Activated CD4-positive, CD25-positive, alpha-beta regulatory T cell (primary cell): ENCODE data around the gene ALDH3B1.

Experiments used
- DNase-seq, 4 experiments: peaks; one replicate each; lab custom pipeline; 2025; lab: John Stamatoyannopoulos, UW

Gene ALDH3B1

GRCh38 chr11:68044898-68045351 lies 34.8 kb downstream of the ALDH3B1 start:
- no peak for DNase-seq

GRCh38 chr11:68047437-68048290 lies 37.5 kb downstream of the ALDH3B1 start:
- no peak for DNase-seq

- DNase-seq, result no peak
Measured at GRCh38 chr11:68048681-68049508, 38.8 kb downstream of the ALDH3B1 start.

GRCh38 chr11:68049509-68050370 lies 39.6 kb downstream of the ALDH3B1 start:
- no peak for DNase-seq

GRCh38 chr11:68050371-68050841 lies 40.3 kb downstream of the ALDH3B1 start:
- DNase-seq, result no peak

DNA sequence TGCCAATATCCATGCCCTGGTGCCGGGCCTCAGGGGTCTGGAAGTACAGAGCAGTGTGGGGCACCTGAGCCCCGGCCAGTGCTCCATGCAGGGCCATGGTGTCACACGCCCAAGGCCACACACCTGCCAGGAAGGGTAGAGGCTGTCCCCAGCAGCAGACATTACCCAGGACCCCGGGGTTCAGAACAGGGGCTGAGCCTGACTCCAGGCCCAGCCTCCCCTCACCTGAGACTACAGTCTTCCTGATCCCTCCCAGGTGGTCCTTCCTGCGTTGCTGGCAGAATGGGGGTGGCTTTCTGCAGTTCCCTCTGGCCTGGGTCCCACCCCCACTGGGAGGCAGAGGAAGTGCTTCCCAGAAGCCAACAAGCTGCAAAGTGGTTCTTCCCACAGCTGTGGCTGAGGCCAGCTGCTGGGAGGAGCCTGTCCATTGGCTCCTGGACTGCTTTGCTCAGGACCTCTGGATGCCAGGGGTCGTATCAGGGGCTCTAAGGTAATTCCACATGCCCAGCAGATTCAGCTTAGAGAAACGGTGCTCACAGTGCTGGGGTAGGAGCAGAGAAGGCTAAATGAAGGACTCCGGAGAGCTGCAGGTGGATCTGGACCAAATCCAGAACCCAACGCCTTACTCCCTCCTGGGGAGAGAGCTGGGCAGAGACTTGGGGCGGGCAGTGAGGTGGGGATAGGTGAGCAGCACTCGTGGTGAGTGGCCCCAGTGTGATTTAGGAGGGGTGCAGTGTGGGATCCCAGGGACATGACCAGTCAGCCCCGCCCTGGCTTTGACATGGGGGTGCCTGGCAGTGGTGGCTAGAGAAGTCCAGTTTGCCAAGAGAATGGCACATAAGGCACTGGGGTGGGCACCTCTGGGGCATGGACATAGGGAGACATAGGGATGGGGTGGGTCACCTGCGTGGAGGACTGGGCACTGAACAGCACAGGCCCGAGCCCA lies 41.3 kb downstream of the ALDH3B1 start:
- no peak for DNase-seq

DNA sequence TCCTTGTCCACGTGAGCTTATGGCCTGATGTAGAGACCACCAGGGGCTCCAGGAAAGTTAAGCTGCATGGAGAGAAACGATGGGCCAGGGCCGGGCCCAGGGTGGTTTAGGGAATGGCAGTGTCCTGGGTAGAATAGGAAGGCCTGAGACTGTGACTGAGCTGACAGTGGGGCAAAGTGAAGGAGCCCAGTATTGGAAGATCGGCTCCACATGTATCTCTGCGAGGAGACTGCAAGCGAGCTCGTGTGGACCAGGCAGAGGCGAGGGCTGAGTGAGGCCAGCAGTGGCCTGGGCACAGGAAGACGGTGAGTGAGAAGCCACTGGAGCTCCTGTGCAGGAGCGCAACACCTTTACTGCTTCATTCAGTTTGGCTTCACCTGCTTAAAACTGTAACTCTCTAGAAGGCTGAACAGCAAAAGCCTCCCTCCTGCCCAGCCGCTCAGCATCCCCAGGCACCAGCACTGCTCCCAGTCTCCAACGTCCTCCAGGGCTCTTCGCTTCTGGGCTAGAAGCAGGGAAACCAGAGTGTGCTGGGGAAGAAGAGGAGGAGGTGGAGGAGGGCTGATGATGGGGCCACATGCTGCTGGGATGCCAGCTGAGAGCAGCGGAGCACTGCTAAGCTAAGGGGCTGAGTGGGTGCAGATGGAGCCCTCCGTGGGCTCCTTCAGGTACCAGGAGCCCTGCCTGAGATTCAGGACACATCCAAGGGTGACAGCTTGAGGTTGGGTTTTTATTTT lies 42.2 kb downstream of the ALDH3B1 start:
- DNase-seq, result no peak

GRCh38 chr11:68053117-68053516 lies 43.0 kb downstream of the ALDH3B1 start:
- DNase-seq, result no peak

DNA sequence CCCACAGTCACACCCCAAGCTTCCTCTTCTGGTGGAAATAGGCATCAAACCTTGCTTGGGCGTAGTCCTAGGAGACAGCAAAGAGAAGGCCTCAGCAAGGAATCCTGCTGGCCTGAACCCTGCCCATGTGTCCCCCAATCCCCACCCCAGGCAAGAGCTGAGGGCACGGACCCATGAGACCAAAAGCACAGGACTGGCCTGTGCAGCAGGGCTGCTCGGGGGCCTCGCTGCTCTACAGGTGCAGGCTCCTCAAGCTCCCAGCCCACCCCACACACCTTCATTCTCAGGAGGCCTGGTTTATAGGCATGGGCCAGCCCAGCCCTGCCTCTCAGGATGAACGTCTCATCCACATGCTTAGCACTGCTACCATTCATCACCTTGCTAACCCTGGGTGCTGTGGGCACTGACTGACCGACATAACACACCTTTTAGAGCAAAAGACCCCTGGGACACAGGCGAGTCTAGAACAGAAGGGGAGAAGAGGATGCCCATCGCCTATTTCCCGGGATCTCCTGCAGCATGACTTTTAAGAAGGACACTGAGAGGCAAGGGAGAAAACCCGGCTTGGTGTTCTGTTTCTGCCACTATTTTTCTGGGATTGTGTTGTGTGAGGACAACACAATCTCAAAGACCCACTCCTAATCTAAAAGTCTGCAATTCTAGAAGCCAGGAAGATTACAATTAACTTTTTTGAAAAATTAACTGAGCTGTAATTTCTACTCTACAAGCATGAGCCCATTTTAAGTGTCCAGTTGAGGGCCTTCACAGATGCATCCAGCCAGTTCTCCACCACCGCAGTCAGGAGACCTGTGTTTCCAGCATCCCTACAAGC lies 44.1 kb downstream of the ALDH3B1 start:
- DNase-seq, result no peak

GRCh38 chr11:68056317-68057285 lies 46.5 kb downstream of the ALDH3B1 start:
- no peak for DNase-seq

DNA sequence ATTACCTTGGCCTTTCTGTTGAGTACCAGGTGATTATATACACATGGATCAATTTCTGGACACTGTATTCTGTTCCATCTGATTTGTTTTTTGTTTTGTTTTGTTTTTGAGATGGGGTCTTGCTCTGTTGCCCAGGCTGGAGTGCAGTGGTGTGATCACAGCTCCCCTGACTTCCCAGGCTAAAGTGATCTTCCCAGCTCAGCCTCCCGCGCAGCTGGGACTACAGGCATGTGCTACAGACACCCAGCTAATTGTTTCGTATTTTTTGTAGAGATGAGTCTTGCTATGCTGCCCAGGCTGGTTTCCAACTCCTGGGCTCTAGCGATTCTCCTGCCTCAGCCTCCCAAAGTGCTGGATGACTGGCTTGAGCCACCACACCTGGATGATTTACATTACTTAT lies 47.7 kb downstream of the ALDH3B1 start:
- no peak for DNase-seq

DNA sequence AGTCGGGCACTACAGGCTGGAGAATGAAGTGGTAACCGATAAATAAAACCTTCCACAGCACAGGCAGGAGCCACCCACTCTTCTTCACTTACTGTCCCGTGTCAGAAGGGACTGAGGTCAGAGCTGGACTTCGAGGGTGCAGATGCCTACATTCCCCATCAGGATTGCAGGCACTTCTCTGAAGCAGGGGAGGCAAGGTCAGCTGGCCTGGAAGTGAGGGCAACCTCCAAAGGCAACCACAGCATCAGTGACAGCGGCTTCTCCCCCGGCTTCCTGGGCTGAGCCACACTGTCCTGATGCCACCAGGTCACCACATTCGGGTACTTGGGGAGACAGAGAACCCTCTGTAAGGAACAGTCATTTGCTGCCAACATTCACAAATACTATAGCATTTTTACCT lies 51.4 kb downstream of the ALDH3B1 start:
- no peak for DNase-seq

DNA sequence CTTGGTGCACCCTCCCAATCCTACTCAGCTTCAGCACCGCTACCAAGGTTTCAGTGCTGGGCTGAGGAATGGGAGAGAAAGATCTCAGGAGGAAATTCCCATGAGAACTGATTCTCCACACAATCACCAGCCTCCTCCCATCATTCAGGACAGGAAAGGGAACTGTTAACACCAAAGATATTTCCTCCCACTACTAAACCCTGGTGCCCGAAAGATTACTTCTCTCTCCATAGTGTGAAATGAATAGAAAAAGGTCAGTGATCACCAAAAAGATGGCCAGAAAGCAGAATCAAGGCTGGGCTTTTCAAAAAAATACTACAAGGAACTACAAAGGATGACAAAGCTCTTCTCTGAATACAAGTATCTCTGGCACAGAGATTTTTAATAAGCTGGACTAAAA lies 54.8 kb downstream of the ALDH3B1 start:
- DNase-seq, result no peak

- DNase-seq, result no peak
Measured at GRCh38 chr11:68065841-68066240, 55.7 kb downstream of the ALDH3B1 start.

DNA sequence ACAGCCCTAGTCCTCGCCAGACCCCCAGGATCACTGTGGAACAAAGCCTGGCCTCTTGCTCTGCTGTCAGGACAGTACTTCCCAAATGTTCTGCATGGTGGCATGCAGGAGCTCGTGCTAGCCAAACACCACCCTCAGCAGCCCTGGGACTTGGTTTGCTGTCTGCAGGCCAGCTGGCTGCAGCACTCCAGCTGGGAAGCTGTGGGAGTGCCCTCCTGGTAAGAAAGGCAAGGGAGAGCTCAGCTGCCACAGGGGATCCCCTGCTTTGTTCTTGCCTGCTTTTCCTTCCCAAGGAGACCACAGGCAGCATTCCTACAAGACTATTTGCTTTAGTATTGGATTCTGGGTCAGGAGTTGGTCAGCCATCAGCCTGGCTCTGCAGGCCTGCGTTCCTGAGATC lies 56.6 kb downstream of the ALDH3B1 start:
- DNase-seq, result no peak

GRCh38 chr11:68067991-68068390 lies 57.9 kb downstream of the ALDH3B1 start:
- DNase-seq, result no peak

DNA sequence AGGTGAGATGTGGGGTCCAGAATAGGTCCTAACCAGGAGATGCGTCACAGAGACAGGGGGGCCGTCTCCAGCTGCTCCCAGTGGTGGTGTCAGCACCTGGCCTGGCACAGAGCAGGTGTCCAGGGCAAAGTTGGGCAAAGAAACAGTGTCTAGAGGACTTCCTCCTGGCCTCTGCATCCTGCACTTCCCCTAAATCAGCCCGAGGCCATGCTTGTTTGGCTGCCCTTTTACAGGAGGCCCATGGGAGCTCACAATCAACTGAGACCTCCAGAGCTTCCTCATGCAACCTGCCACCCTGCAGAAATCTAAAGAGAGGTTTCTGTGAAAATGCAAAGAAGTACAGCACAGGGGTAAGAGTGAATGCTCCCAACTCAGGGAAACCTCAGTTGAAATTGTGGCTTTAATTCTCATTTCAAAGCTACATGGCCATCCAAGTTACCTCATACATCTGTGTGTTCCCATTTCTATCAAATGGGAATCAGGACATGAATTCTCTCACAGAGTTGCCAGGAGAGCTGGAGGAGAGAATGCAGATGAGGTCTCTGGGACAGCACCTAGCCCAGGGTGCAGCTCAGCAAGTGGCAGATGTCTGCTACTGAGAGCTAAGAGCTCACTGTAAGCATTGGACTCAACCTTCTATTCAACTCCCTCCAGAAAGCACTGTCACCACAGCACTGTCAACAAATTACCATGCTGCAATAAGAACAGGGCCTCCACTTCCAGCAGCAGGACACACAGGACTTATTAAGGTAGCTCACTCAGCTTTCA lies 61.3 kb downstream of the ALDH3B1 start:
- no peak for DNase-seq
